WTC11 (cell line): ENCODE results near the gene ZNHIT3. TPM values are rescaled to one million over a fixed set of nuclear protein-coding genes. Genes with fewer than 3 reads are reported as not detected.

Source experiments
- ATAC-seq: fragments of 200-7000 bp; cut with Tn5 transposase; 2 replicates; pipeline ENCODE4 v1.10.0; 2021; ENCODE audit warnings: mild to moderate bottlenecking, moderate library complexity
- CTCF ChIA-PET: fragments of 300-600 bp; sonication (Branson Sonifier 250); formaldehyde crosslinking; loops from one replicate; lab custom pipeline; 2021; ENCODE audit warnings: antibody characterized with exemption; lab: Charles Lee
- POLR2A ChIA-PET: fragments of 350-600 bp; sonication (Branson Sonifier 250); formaldehyde crosslinking; loops from one replicate; lab custom pipeline; 2021; ENCODE audit warnings: antibody characterized with exemption; lab: Charles Lee
- DNase-seq: peaks from one replicate; pipeline ENCODE4 v3.0.0; 2021; ENCODE audit warnings: low spot score
- H3K27ac Mint-ChIP-seq: 2 replicates; pipeline ENCODE4 v1.8.0; 2021; ENCODE audit warnings: mixed read lengths
- H3K27me3 Mint-ChIP-seq: 2 replicates; pipeline ENCODE4 v1.8.0; 2021; ENCODE audit warnings: low read depth, mild to moderate bottlenecking, moderate library complexity, mixed read lengths
- H3K36me3 Mint-ChIP-seq: 2 replicates; pipeline ENCODE4 v1.8.0; 2021; ENCODE audit warnings: mixed read lengths
- H3K4me1 Mint-ChIP-seq: 2 replicates; pipeline ENCODE4 v1.8.0; 2022; ENCODE audit warnings: mixed read lengths
- H3K4me3 Mint-ChIP-seq: 2 replicates; pipeline ENCODE4 v1.8.0; 2021; ENCODE audit warnings: mild to moderate bottlenecking, moderate library complexity, mixed read lengths
- H3K9me3 Mint-ChIP-seq: 2 replicates; pipeline ENCODE4 v1.8.0; 2021; ENCODE audit warnings: mixed read lengths
- AFF4 ChIP-seq: sonication (generic); formaldehyde crosslinking; IDR thresholded peaks from 2 replicates; pipeline ENCODE4 v1.8.1; 2023; ENCODE audit warnings: mild to moderate bottlenecking, missing genetic modification reagents, borderline replicate concordance
- ATF1 ChIP-seq: sonication (generic); formaldehyde crosslinking; IDR thresholded peaks from 2 replicates; pipeline ENCODE4 v1.8.1; 2023; ENCODE audit warnings: mild to moderate bottlenecking, moderate library complexity, missing genetic modification reagents
- CREB1 ChIP-seq: sonication (generic); formaldehyde crosslinking; IDR thresholded peaks from 2 replicates; pipeline ENCODE4 v1.8.0; 2023; ENCODE audit warnings: mild to moderate bottlenecking, missing genetic modification reagents
- CREM ChIP-seq: sonication (generic); formaldehyde crosslinking; IDR thresholded peaks from 2 replicates; pipeline ENCODE4 v1.8.1; 2022; ENCODE audit warnings: mild to moderate bottlenecking, missing genetic modification reagents, moderate library complexity
- E2F1 ChIP-seq: sonication (generic); formaldehyde crosslinking; IDR thresholded peaks from 2 replicates; pipeline ENCODE4 v1.8.0; 2022; ENCODE audit warnings: mild to moderate bottlenecking, missing genetic modification reagents
- ELF4 ChIP-seq: sonication (generic); formaldehyde crosslinking; IDR thresholded peaks from 2 replicates; pipeline ENCODE4 v1.8.1; 2022; ENCODE audit warnings: low read depth, mild to moderate bottlenecking, moderate library complexity, missing genetic modification reagents
- EMX1 ChIP-seq: fragments of 250-450 bp; sonication (Bioruptor Pico); IDR thresholded peaks from 2 replicates; pipeline ENCODE4 v1.8.0; 2021; ENCODE audit warnings: mild to moderate bottlenecking
- FOXP1 ChIP-seq: sonication (generic); formaldehyde crosslinking; IDR thresholded peaks from 2 replicates; pipeline ENCODE4 v1.8.0; 2022; ENCODE audit warnings: missing genetic modification reagents, mild to moderate bottlenecking, moderate library complexity, borderline replicate concordance
- GTF2I ChIP-seq: fragments of 250-450 bp; sonication (Bioruptor Pico); conservative IDR thresholded peaks from 2 replicates; pipeline ENCODE4 v1.4.0; 2021; ENCODE audit warnings: mild to moderate bottlenecking
- NFE2L1 ChIP-seq: sonication (generic); formaldehyde crosslinking; IDR thresholded peaks from 2 replicates; pipeline ENCODE4 v1.8.1; 2023; ENCODE audit warnings: missing genetic modification reagents
- TCF7 ChIP-seq: sonication (generic); formaldehyde crosslinking; IDR thresholded peaks from 2 replicates; pipeline ENCODE4 v1.8.0; 2022; ENCODE audit warnings: mild to moderate bottlenecking, low read depth, missing genetic modification reagents, moderate library complexity
- TEAD1 ChIP-seq: sonication (generic); formaldehyde crosslinking; IDR thresholded peaks from 2 replicates; pipeline ENCODE4 v1.8.0; 2022; ENCODE audit warnings: mild to moderate bottlenecking, missing genetic modification reagents
- TP53 ChIP-seq: sonication (generic); formaldehyde crosslinking; IDR thresholded peaks from 2 replicates; pipeline ENCODE4 v1.8.1; 2023; ENCODE audit warnings: mild to moderate bottlenecking, missing genetic modification reagents
- ZNF281 ChIP-seq: sonication (generic); formaldehyde crosslinking; IDR thresholded peaks from 2 replicates; pipeline ENCODE4 v1.8.0; 2023; ENCODE audit warnings: mild to moderate bottlenecking, missing genetic modification reagents
- total RNA-seq: library from RNA; stranded (reverse); gene quantifications from 3 replicates; pipeline ENCODE4 v1.2.3, GENCODE V29; 2021
- TF ChIP-seq, protein P1 (sequence below): sonication (generic); formaldehyde crosslinking; IDR thresholded peaks from 2 replicates; pipeline ENCODE4 v1.8.1; 2022; ENCODE audit warnings: low read depth, missing genetic modification reagents, borderline replicate concordance
- TF ChIP-seq, protein P2 (sequence below): sonication (generic); formaldehyde crosslinking; IDR thresholded peaks from 2 replicates; pipeline ENCODE4 v1.8.0; 2023; ENCODE audit warnings: missing genetic modification reagents, mild to moderate bottlenecking, borderline replicate concordance
- TF ChIP-seq, protein P3 (sequence below): sonication (generic); formaldehyde crosslinking; IDR thresholded peaks from 2 replicates; pipeline ENCODE4 v1.8.1; 2023; ENCODE audit warnings: mild to moderate bottlenecking, missing genetic modification reagents, moderate library complexity

ZNHIT3 gene
- total RNA-seq, 1 experiment from 2014 or later, result 47.0 TPM

DNA sequence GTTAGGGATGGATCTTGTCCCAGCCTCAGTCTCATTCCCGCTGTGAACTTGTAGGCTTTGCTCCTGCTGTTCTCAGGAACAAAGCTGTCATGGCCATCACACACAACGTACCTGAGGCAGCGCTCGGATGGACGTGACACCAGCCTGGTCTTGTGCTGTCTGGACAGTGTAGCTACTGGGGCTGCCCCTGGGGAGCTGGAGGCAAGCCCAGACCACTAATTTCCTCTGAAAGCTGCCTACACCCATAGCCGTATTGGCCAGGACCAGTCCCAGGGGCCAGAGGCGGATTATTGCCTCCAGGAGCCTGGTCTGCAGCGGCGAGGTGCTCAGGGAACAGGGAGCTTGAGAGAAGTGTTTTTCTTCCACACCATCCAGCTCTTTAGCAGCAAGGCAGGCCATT lies 11.7 kb downstream of the ZNHIT3 start (continued):
- no peak for TF ChIP-seq ZNF281
- TF ChIP-seq AFF4, result no peak
- no peak for TF ChIP-seq E2F1 (CRISPR knock-in tag)
- TF ChIP-seq, protein P1, sequence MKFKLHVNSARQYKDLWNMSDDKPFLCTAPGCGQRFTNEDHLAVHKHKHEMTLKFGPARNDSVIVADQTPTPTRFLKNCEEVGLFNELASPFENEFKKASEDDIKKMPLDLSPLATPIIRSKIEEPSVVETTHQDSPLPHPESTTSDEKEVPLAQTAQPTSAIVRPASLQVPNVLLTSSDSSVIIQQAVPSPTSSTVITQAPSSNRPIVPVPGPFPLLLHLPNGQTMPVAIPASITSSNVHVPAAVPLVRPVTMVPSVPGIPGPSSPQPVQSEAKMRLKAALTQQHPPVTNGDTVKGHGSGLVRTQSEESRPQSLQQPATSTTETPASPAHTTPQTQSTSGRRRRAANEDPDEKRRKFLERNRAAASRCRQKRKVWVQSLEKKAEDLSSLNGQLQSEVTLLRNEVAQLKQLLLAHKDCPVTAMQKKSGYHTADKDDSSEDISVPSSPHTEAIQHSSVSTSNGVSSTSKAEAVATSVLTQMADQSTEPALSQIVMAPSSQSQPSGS (CRISPR knock-in tag), result no peak
- TF ChIP-seq, protein P2, sequence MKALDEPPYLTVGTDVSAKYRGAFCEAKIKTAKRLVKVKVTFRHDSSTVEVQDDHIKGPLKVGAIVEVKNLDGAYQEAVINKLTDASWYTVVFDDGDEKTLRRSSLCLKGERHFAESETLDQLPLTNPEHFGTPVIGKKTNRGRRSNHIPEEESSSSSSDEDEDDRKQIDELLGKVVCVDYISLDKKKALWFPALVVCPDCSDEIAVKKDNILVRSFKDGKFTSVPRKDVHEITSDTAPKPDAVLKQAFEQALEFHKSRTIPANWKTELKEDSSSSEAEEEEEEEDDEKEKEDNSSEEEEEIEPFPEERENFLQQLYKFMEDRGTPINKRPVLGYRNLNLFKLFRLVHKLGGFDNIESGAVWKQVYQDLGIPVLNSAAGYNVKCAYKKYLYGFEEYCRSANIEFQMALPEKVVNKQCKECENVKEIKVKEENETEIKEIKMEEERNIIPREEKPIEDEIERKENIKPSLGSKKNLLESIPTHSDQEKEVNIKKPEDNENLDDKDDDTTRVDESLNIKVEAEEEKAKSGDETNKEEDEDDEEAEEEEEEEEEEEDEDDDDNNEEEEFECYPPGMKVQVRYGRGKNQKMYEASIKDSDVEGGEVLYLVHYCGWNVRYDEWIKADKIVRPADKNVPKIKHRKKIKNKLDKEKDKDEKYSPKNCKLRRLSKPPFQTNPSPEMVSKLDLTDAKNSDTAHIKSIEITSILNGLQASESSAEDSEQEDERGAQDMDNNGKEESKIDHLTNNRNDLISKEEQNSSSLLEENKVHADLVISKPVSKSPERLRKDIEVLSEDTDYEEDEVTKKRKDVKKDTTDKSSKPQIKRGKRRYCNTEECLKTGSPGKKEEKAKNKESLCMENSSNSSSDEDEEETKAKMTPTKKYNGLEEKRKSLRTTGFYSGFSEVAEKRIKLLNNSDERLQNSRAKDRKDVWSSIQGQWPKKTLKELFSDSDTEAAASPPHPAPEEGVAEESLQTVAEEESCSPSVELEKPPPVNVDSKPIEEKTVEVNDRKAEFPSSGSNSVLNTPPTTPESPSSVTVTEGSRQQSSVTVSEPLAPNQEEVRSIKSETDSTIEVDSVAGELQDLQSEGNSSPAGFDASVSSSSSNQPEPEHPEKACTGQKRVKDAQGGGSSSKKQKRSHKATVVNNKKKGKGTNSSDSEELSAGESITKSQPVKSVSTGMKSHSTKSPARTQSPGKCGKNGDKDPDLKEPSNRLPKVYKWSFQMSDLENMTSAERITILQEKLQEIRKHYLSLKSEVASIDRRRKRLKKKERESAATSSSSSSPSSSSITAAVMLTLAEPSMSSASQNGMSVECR, result no peak
- no peak for TF ChIP-seq TCF7 (CRISPR knock-in tag)
- no peak for TF ChIP-seq TEAD1 (CRISPR knock-in tag)

- DNase-seq, result no peak
- TF ChIP-seq CREM (CRISPR knock-in tag) (no peak), ATF1 (CRISPR knock-in tag) (no peak), EMX1 (CRISPR knock-in tag) (no peak), NFE2L1 (no peak), FOXP1 (no peak), TP53 (CRISPR knock-in tag) (no peak), CREB1 (CRISPR knock-in tag) (no peak), GTF2I (CRISPR knock-in tag) (no peak), ELF4 (CRISPR knock-in tag) (no peak)
- TF ChIP-seq, protein P1 (CRISPR knock-in tag), result no peak
- TF ChIP-seq, protein P3, sequence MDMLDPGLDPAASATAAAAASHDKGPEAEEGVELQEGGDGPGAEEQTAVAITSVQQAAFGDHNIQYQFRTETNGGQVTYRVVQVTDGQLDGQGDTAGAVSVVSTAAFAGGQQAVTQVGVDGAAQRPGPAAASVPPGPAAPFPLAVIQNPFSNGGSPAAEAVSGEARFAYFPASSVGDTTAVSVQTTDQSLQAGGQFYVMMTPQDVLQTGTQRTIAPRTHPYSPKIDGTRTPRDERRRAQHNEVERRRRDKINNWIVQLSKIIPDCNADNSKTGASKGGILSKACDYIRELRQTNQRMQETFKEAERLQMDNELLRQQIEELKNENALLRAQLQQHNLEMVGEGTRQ, result no peak
- TF ChIP-seq, all 79 proteins: peak for 0
- ChIA-PET POLR2A (no interaction called here), CTCF (interaction anchor here (1.2 to 2.0 kb wide), 2 partner anchors 16 kb away, joined by 4 to 8 read pairs; no protein-coding TSS in a partner anchor)
- no peak for ATAC-seq
- no peaks in the 10 kb centered on the region for H3K9me3 Mint-ChIP-seq
- no peaks in the 10 kb centered on the region for H3K27me3 Mint-ChIP-seq
- H3K36me3 Mint-ChIP-seq, result peaks cover 65% of the 10 kb centered on the region
- no peak overlapping the region for H3K4me3 Mint-ChIP-seq
- no peak overlapping the region for H3K27ac Mint-ChIP-seq
- H3K4me1 Mint-ChIP-seq, result no peaks in the 10 kb centered on the region
Measured at GRCh38 chr17:36498560-36499300, 12.2 kb downstream of the ZNHIT3 start.
